Measurements from ENCODE around the gene RND2. TPM values are rescaled to one million over a fixed set of nuclear protein-coding genes. Genes with fewer than 3 reads are reported as not detected.

The RND2 gene
- total and polyA plus RNA-seq, 2 of the 13 experiments (the other 11 are each of a cell fraction or from before 2014, with no cell fraction given), result 0.05 to 0.11 TPM

- no peak for TF ChIP-seq RERE (CRISPR knock-in tag; IDR thresholded peaks at IDR 0.05; ENCODE audit: low read depth)
- TF ChIP-seq EZH2 (conservative IDR thresholded peaks at IDR 0.05; ENCODE audit: low read depth, low read length), result no peak
- TF ChIP-seq JARID2 (CRISPR knock-in tag; IDR thresholded peaks at IDR 0.05; ENCODE audit: insufficient replicate concordance), result peak; percentile 87
- no peak for TF ChIP-seq ZNF260 (CRISPR knock-in tag; IDR thresholded peaks at IDR 0.05; ENCODE audit: borderline replicate concordance, low read depth)
- TF ChIP-seq ZNF512 (CRISPR knock-in tag; IDR thresholded peaks at IDR 0.05), result no peak; the same call in 1 of the 2 replicates
- no peak for TF ChIP-seq ATM (IDR thresholded peaks at IDR 0.05; ENCODE audit: borderline replicate concordance)
- no peak for TF ChIP-seq ZBTB43 (CRISPR knock-in tag; conservative IDR thresholded peaks at IDR 0.05)
- TF ChIP-seq ZNF792 (CRISPR knock-in tag; IDR thresholded peaks at IDR 0.05), result peak; percentile 66; the same call in 1 of the 2 replicates
- no peak for TF ChIP-seq FOXA1 (IDR thresholded peaks at IDR 0.05)
- TF ChIP-seq FOXA1 (CRISPR knock-in tag; IDR thresholded peaks at IDR 0.05), result peak; percentile 11; the same call in 1 of the 2 replicates
- TF ChIP-seq CBX5 (CRISPR knock-in tag; IDR thresholded peaks at IDR 0.05; ENCODE audit: borderline replicate concordance), result peak; percentile 82
- TF ChIP-seq HDAC2 (CRISPR knock-in tag; IDR thresholded peaks at IDR 0.05), result peak; percentile 55; the same call in 1 of the 2 replicates
- TF ChIP-seq SOX5 (CRISPR knock-in tag; IDR thresholded peaks at IDR 0.05; ENCODE audit: borderline replicate concordance), result peak; percentile 56; the same call in 1 of the 2 replicates
- no peak for TF ChIP-seq ZNF235 (CRISPR knock-in tag; IDR thresholded peaks at IDR 0.05; ENCODE audit: borderline replicate concordance)
- no peak for TF ChIP-seq SNAPC5 (CRISPR knock-in tag; IDR thresholded peaks at IDR 0.05; ENCODE audit: borderline replicate concordance)
- TF ChIP-seq, protein P1, sequence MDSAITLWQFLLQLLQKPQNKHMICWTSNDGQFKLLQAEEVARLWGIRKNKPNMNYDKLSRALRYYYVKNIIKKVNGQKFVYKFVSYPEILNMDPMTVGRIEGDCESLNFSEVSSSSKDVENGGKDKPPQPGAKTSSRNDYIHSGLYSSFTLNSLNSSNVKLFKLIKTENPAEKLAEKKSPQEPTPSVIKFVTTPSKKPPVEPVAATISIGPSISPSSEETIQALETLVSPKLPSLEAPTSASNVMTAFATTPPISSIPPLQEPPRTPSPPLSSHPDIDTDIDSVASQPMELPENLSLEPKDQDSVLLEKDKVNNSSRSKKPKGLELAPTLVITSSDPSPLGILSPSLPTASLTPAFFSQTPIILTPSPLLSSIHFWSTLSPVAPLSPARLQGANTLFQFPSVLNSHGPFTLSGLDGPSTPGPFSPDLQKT (CRISPR knock-in tag; IDR thresholded peaks at IDR 0.05; ENCODE audit: borderline replicate concordance), result no peak
- 0 out of 2 replicates have a peak, but pooled peaks have one; percentile 19 for TF ChIP-seq HIVEP1 (CRISPR knock-in tag; IDR thresholded peaks at IDR 0.05)
- TF ChIP-seq ZFP41 (CRISPR knock-in tag; IDR thresholded peaks at IDR 0.05; ENCODE audit: borderline replicate concordance), result no peak
Measured at GRCh38 chr17:43024407-43025289, at the start of gene RND2 (continued).

Data from HepG2 (cell line).